GM12873 (cell line): Measurements from ENCODE around the gene DHX30.

Source experiments
- TF ChIP-seq, protein P1 (sequence below): IDR thresholded peaks from 2 replicates; pipeline ENCODE4 v1.5.1; 2012; ENCODE audit warnings: low read depth, mild to moderate bottlenecking, moderate library complexity, low read length, control low read depth; ENCODE audit not compliant: insufficient read depth; ENCODE audit errors: missing control alignments

DHX30 gene

DNA sequence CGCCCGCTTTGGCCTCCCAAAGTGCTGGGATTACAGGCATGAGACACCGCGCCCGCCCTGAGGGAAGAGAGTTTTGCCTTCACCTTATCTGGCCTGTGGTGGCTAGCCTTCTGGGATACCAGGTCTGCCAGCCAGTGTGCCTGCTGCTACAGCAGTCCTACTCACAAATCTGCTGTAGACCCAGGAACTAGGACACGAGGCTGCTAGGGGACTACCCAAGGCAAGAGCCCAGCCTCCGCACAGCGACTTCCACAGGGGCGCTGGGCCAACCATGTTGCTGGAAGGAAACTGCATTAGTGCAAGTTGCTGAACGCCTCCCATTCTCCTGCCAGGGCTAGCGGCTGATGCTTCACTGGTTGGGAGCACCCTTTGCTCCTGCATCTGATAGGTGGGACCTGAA is 53.7 kb downstream of the DHX30 start:
- TF ChIP-seq, protein P1, sequence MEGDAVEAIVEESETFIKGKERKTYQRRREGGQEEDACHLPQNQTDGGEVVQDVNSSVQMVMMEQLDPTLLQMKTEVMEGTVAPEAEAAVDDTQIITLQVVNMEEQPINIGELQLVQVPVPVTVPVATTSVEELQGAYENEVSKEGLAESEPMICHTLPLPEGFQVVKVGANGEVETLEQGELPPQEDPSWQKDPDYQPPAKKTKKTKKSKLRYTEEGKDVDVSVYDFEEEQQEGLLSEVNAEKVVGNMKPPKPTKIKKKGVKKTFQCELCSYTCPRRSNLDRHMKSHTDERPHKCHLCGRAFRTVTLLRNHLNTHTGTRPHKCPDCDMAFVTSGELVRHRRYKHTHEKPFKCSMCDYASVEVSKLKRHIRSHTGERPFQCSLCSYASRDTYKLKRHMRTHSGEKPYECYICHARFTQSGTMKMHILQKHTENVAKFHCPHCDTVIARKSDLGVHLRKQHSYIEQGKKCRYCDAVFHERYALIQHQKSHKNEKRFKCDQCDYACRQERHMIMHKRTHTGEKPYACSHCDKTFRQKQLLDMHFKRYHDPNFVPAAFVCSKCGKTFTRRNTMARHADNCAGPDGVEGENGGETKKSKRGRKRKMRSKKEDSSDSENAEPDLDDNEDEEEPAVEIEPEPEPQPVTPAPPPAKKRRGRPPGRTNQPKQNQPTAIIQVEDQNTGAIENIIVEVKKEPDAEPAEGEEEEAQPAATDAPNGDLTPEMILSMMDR, result no peak

DNA sequence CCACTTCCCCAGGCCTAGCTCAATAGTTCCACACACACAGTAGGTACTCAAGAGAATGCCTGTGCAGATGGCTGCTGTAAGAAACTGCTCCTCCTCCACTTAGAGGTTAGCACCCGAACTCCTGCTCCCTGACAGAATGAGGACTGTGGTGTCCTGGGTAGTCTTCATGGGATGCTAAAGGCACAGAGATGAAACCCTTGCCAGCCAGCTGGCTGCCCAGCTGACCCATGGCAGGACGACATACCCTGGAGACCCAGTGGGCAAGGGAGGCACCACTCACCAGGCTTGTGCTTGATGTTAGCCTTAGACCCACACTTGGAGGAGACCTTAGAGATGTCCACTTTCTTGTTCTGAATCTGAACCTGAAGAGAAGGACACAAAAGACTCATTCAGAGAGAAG is 54.2 kb downstream of the DHX30 start:
- TF ChIP-seq, protein P1, result no peak

DNA sequence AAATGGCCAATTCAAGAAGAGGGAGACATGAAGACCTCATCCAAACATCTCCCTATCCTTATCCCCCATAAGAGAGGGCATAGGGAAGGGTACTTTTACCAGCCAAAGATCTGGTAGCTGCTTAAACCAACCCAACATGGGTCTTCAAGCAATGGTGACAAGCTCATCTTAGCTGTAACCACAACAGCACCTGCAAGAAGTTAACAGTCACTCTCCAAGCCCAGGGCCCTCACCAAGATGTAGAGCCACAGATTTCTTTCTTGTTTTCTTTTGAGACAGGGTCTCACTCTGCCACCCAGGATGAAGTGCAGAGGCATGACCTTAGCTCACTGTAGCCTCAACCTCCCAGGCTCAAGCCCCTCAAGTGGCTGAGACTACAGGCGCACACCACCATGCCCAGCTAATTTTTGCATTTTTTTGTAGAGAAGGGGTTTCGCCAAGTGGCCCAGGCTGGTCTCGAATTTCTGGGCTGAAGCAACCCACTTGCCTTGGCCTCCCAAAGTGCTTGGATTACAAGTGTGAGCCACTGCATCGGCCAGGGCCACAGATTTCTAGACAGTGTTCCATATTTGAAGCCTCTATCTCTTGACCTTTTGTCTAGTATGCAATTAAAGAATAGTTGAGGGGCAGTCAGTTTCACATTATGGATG is 57.1 kb downstream of the DHX30 start:
- TF ChIP-seq, protein P1, result no peak

DNA sequence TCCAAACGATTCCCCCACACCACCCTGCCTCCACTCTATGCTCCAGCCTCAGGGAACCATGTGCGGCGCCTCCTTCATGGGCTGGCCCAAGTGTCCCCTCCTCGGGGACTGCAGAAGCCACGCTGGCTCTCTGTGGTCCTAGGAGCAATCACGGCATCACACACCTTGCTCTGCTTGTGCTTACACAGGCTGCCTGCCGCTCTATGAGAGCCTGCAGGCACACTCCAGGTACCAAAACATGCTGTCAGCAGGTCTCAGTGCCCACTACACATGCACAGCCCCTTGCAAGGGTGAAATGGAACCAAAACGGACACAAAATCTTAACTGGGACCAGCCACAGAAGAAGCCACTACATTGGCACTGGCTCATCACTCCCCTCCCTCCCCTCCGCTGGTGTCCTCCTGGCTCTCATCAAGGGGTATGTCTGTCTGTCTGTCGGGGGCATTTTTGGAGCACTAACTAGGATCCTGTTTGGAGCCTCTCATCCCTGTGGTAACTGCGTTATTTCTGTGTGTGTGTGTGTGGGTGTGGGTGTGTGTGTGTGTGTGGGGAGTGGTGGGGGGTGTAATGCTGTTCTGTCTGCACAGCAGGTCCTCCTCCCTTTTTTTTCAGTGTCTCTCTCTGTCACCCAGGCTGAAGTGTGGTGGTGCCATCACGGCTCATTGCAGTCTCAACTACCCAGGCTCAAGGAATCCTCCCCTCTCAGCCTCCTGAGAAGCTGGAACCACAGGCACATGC is 60.6 kb downstream of the DHX30 start:
- TF ChIP-seq, protein P1, result no peak

DNA sequence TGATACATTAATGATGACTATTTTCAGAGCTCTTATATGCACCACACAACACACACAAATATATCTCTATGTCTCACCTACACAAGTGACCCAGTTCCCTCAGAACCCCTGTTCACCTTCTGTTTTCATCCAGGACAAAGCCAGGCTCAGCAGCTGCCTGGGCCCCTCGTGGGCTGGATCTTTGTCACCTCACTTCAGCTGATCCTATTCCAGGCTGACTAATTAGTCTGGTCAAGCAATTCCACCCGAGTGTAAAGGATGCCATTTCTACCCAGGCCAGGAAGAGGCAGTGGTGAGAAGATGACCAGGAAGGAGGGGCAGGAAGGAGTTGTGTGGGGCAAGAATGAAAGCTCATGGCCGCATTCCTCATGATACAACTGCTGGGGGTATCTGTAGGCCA is 62.3 kb downstream of the DHX30 start:
- TF ChIP-seq, protein P1, result no peak

DNA sequence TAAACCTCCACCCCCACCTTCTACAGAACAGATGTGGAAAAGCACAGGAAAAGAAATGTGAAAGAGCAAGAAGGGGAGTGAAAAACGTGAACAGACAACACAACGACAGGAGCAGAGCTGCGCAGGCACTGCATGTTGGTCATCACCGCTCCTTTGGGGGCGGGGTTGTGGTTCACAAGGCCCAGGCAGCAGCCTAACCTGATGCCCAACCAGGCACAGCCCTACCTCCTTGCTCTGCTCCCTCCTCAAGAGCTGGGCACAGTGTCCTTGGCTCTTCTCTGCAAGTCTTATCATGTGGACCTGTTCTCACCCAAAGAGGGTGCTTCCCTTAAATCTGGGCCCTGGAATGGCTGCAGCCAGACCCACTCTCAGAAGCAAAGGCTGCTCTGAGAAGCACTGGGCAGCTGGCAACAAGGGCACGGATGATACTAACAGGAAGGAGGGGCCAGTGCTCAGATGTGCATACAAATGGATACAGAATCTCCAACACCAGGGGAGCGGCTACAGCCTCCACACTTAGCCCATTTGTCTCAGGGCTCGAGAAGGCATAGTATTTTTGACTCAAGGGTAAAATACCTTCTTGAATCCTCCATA is 64.6 kb downstream of the DHX30 start:
- TF ChIP-seq, protein P1, result no peak

DNA sequence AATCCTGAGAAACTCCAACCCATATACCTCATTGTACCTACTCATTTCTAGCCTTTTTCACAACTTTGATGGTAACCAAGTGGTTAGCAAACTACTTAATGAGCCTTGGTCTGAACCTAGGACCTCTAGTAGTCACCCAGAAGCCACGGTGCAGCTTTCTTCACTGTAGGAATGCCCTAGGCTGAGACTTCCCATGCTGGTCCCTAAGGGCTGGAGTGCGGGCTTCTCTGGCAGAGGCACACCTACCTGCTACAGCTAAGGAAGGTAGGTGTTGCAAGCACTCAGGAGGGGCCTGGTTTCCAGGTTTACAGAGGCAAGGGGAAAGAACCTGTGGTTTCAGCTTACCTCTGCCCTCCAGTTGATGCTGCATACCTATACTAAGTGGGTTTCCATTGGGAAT is 65.4 kb downstream of the DHX30 start:
- TF ChIP-seq, protein P1, result no peak
